A549 (cell line): Measurements from ENCODE around the gene WNT1. TPM values are rescaled to one million over a fixed set of nuclear protein-coding genes. Genes with fewer than 3 reads are reported as not detected.

ENCODE experiments used
- ATAC-seq, 2 experiments: fragments of 200-7000 bp in 1 of 2; fragments of >200 bp in 1 of 2; cut with Nextera tagmentation in 1 of 2; cut with Tn5 transposase in 1 of 2; 3 replicates each; pipeline versions ENCODE4 v1.8.0 to v1.9.1; 2018 to 2020; ENCODE audit warnings: mild to moderate bottlenecking in 1 of 2, moderate library complexity in 1 of 2
- CTCF ChIA-PET: fragments of 300-600 bp; sonication (Branson Sonifier 250); formaldehyde crosslinking; extraction: SDS; loops from one replicate; lab custom pipeline; 2021; ENCODE audit warnings: antibody characterized with exemption, inconsistent platforms; lab: Yijun Ruan, JAX
- POLR2A ChIA-PET: fragments of 350-600 bp; formaldehyde crosslinking; extraction: SDS; loops from one replicate; lab custom pipeline; 2021; ENCODE audit warnings: antibody characterized with exemption, inconsistent platforms; lab: Yijun Ruan, JAX
- DNase-seq, 2 experiments: peaks; one replicate each; pipeline versions ENCODE4 v3.0.0 to v3.0.0-alpha.2; 2011 to 2016; ENCODE audit warnings: low read depth in 1 of 2, low spot score in 1 of 2
- FAIRE-seq: peaks from 2 replicates; lab custom pipeline; 2011; peaks lifted over from hg19 to GRCh38; lab: Jason Lieb, UNC
- H3K27ac ChIP-seq, 2 experiments: fragments of >200 bp; sonication (Bioruptor Twin); formaldehyde crosslinking; 3 replicates each; pipeline ENCODE4 v1.5.1; 2016 to 2017
- H3K4me1 ChIP-seq: fragments of >200 bp; sonication (Bioruptor Twin); formaldehyde crosslinking; 3 replicates; pipeline ENCODE4 v1.6.1; 2016
- H3K4me2 ChIP-seq: fragments of >200 bp; sonication (Bioruptor Twin); formaldehyde crosslinking; 3 replicates; pipeline ENCODE4 v1.6.1; 2016
- H3K4me3 ChIP-seq: fragments of >200 bp; sonication (Bioruptor Twin); formaldehyde crosslinking; 3 replicates; pipeline ENCODE4 v1.5.1; 2016
- H3K9me3 ChIP-seq: fragments of >200 bp; sonication (Bioruptor Twin); formaldehyde crosslinking; 3 replicates; pipeline ENCODE4 v1.6.1; 2016
- ATOH8 ChIP-seq: fragments of 250-450 bp; sonication (Bioruptor Pico); IDR thresholded peaks from 2 replicates; pipeline ENCODE4 v1.5.0; 2020; ENCODE audit warnings: low read depth, mild to moderate bottlenecking, moderate library complexity
- BHLHE40 ChIP-seq: IDR thresholded peaks from 2 replicates; pipeline ENCODE4 v1.6.1; 2012; ENCODE audit warnings: low read depth, low read length, inconsistent platforms
- CEBPB ChIP-seq, 2 experiments: fragments of >200 bp in 1 of 2; sonication (Bioruptor Twin) in 1 of 2; formaldehyde crosslinking in 1 of 2; IDR thresholded peaks; 2 replicates each; pipeline ENCODE4 v1.6.1; 2012 to 2016
- CHD2 ChIP-seq: fragments of 150-350 bp; IDR thresholded peaks from 2 replicates; pipeline ENCODE4 v1.6.1; 2014; ENCODE audit warnings: low read length; ENCODE audit not compliant: partially characterized antibody
- CHD4 ChIP-seq: fragments of 200-600 bp; sonication (generic); IDR thresholded peaks from 2 replicates; pipeline ENCODE4 v1.6.1; 2016; ENCODE audit warnings: antibody characterized with exemption, mild to moderate bottlenecking, borderline replicate concordance
- CTCF ChIP-seq: fragments of >200 bp; sonication (Bioruptor Twin); formaldehyde crosslinking; IDR thresholded peaks from 3 replicates; pipeline ENCODE4 v1.5.1; 2016
- ELK1 ChIP-seq: fragments of 150-350 bp; IDR thresholded peaks from 2 replicates; pipeline ENCODE4 v1.6.1; 2014; ENCODE audit warnings: low read depth, mild to moderate bottlenecking, low read length
- EP300 ChIP-seq, 2 experiments: fragments of >200 bp; sonication (Bioruptor Twin); formaldehyde crosslinking; IDR thresholded peaks; 2 replicates in 1 of 2; 3 replicates in 1 of 2; pipeline ENCODE4 v1.6.1; 2016 to 2017
- ESRRA ChIP-seq: fragments of 150-350 bp; IDR thresholded peaks from 2 replicates; pipeline ENCODE4 v1.6.1; 2014; ENCODE audit warnings: mild to moderate bottlenecking, low read length, borderline replicate concordance
- FOSB ChIP-seq: fragments of 250-450 bp; sonication (Bioruptor Pico); IDR thresholded peaks from 2 replicates; pipeline ENCODE4 v1.5.0; 2020; ENCODE audit warnings: mild to moderate bottlenecking, moderate library complexity
- FOSL2 ChIP-seq, 2 experiments: fragments of 450-650 bp in 1 of 2; fragments of >200 bp in 1 of 2; sonication (Bioruptor Twin) in 1 of 2; formaldehyde crosslinking; IDR thresholded peaks; 2 replicates each; pipeline versions ENCODE4 v1.5.0 to v1.6.1; 2016 to 2020; ENCODE audit warnings: mild to moderate bottlenecking in 1 of 2, moderate library complexity in 1 of 2
- GATA3 ChIP-seq: IDR thresholded peaks from 2 replicates; pipeline ENCODE4 v1.6.1; 2012; ENCODE audit warnings: borderline replicate concordance
- HDAC2 ChIP-seq: fragments of 200-600 bp; sonication (generic); IDR thresholded peaks from 2 replicates; pipeline ENCODE4 v1.6.1; 2016
- HES2 ChIP-seq: fragments of >200 bp; sonication (Bioruptor Twin); formaldehyde crosslinking; IDR thresholded peaks from 2 replicates; pipeline ENCODE4 v1.6.1; 2016
- HOXA7 ChIP-seq: fragments of 250-450 bp; sonication (Bioruptor Pico); IDR thresholded peaks from 2 replicates; pipeline ENCODE4 v1.5.0; 2020; ENCODE audit warnings: mild to moderate bottlenecking, moderate library complexity
- HOXB5 ChIP-seq: fragments of 250-450 bp; sonication (Bioruptor Pico); IDR thresholded peaks from 2 replicates; pipeline ENCODE4 v1.5.0; 2020; ENCODE audit warnings: mild to moderate bottlenecking, moderate library complexity
- JUNB ChIP-seq: fragments of >200 bp; sonication (Bioruptor Twin); formaldehyde crosslinking; IDR thresholded peaks from 2 replicates; pipeline ENCODE4 v1.6.1; 2016
- RAD21 ChIP-seq, 2 experiments: fragments of >200 bp in 1 of 2; sonication (Bioruptor Twin) in 1 of 2; formaldehyde crosslinking in 1 of 2; IDR thresholded peaks in 1 of 2; conservative IDR thresholded peaks in 1 of 2; 2 replicates in 1 of 2; 3 replicates in 1 of 2; pipeline ENCODE4 v1.6.1; 2012 to 2018; ENCODE audit warnings: inconsistent platforms in 1 of 2
- RARB ChIP-seq: fragments of 250-450 bp; sonication (Bioruptor Pico); IDR thresholded peaks from 2 replicates; pipeline ENCODE4 v1.8.0; 2021; ENCODE audit warnings: mild to moderate bottlenecking, moderate library complexity
- REST ChIP-seq: fragments of 200-600 bp; sonication (generic); IDR thresholded peaks from 2 replicates; pipeline ENCODE4 v1.6.1; 2016; ENCODE audit warnings: antibody characterized with exemption, mild to moderate bottlenecking, moderate library complexity
- RNF2 ChIP-seq: fragments of 200-600 bp; sonication (generic); IDR thresholded peaks from 2 replicates; pipeline ENCODE4 v1.6.1; 2016; ENCODE audit warnings: low read depth, mild to moderate bottlenecking, antibody characterized with exemption, moderate library complexity, borderline replicate concordance
- SMC3 ChIP-seq: fragments of >200 bp; sonication (Bioruptor Twin); formaldehyde crosslinking; IDR thresholded peaks from 3 replicates; pipeline ENCODE4 v1.6.1; 2018; ENCODE audit warnings: inconsistent platforms
- SREBF2 ChIP-seq: fragments of 450-650 bp; IDR thresholded peaks from 2 replicates; pipeline ENCODE4 v1.6.1; 2014; ENCODE audit warnings: mild to moderate bottlenecking, moderate library complexity
- TP53 ChIP-seq: fragments of 250-450 bp; sonication (Bioruptor Pico); IDR thresholded peaks from 2 replicates; pipeline ENCODE4 v1.5.0; 2021; ENCODE audit warnings: mild to moderate bottlenecking, moderate library complexity
- USF2 ChIP-seq: fragments of 450-650 bp; IDR thresholded peaks from 2 replicates; pipeline ENCODE4 v1.6.1; 2014; ENCODE audit warnings: antibody characterized with exemption
- ZC3H11A ChIP-seq: fragments of 450-650 bp; IDR thresholded peaks from 2 replicates; pipeline ENCODE4 v1.6.1; 2014; ENCODE audit warnings: antibody characterized with exemption, mild to moderate bottlenecking
- ZSCAN20 ChIP-seq: fragments of 250-450 bp; sonication (Bioruptor Pico); IDR thresholded peaks from 2 replicates; pipeline ENCODE4 v1.8.0; 2022; ENCODE audit warnings: mild to moderate bottlenecking, moderate library complexity
- WGBS: methylation state at CpG from one replicate; pipeline ENCODE4 v1.1.6; 2017; ENCODE audit errors: missing lambda C conversion rate; 5-methylcytosine and 5-hydroxymethylcytosine counted together
- polyA plus RNA-seq, 4 experiments: library from polyadenylated mRNA; depleted of rRNA in 3 of 4; stranded (reverse); fragments of >200 nt; fragmentation: RNase III in 1 of 4; extraction: RNeasy Plus Mini Kit Qiagen cat#74134 plus additional on column Dnase treatment in 1 of 4; gene quantifications; 2 replicates in 3 of 4; 3 replicates in 1 of 4; pipeline ENCODE4 v1.2.3, GENCODE V29; 2011 to 2017

WNT1 gene
- polyA plus RNA-seq, 2 of the 4 experiments (the other 2 are of a cell fraction) = not detected

- TF ChIP-seq ELK1 (no peak), RARB (CRISPR knock-in tag) (no peak), RAD21 (conservative IDR thresholded peaks at IDR 0.05 in 1 of 2, IDR thresholded peaks at IDR 0.05 in 1 of 2) (no peak)
- TF ChIP-seq, all 56 proteins: peak for 0
These were observed 3.6 kb downstream of the WNT1 start (continued) for GRCh38 chr12:48981757-48982157.

GRCh38 chr12:48982397-48983080, 4.4 kb downstream of the WNT1 start:
- no peak for ATAC-seq
- Histone ChIP-seq H3K9me3 (no peaks in the 10 kb centered on the region), H3K4me3 (no peak overlapping the region), H3K27ac (no peak overlapping the region), H3K4me2 (no peak overlapping the region)
- FAIRE-seq = no peak
- WGBS = 48% methylated on average over 6 of the region's 6 CpGs
- CTCF ChIA-PET = interaction anchor here (1.1 to 77.5 kb wide), 7 partner anchors 3 to 147 kb away, joined by 3 to 2584 read pairs (median 5); partner anchors contain the start of genes ARF3, DDN, FKBP11 and PRKAG1
- POLR2A ChIA-PET = no interaction called here
- DNase-seq = no peak
- TF ChIP-seq CEBPB (IDR thresholded peaks at IDR 0.05) (no peak), HOXA7 (CRISPR knock-in tag) (no peak), ZSCAN20 (no peak), TP53 (CRISPR knock-in tag) (no peak), RNF2 (no peak), SMC3 (no peak), CTCF (no peak), SREBF2 (no peak), ZC3H11A (no peak), CHD2 (no peak), FOSB (no peak), HOXB5 (CRISPR knock-in tag) (no peak), EP300 (IDR thresholded peaks at IDR 0.05) (no peak)
- TF ChIP-seq, all 56 proteins: peak for 0
- peaks cover 16% of the 10 kb centered on the region; the same call in 2 of the 3 replicates for H3K4me1 ChIP-seq

GRCh38 chr12:48985475-48985897, 7.4 kb downstream of the WNT1 start:
- ATAC-seq = no peak
- TF ChIP-seq GATA3 = no peak
- no peak for TF ChIP-seq FOSL2 (IDR thresholded peaks at IDR 0.05)
- TF ChIP-seq FOSL2 (CRISPR knock-in tag; IDR thresholded peaks at IDR 0.05) = no peak
- TF ChIP-seq BHLHE40 = no peak
- TF ChIP-seq HOXB5 (CRISPR knock-in tag) = no peak
- no peak for TF ChIP-seq HES2
- TF ChIP-seq ATOH8 (CRISPR knock-in tag) = no peak
- no peak for TF ChIP-seq USF2
- TF ChIP-seq JUNB = no peak
- TF ChIP-seq CHD4 = no peak
- no peak for TF ChIP-seq ESRRA
- TF ChIP-seq EP300 (IDR thresholded peaks at IDR 0.05) = no peak
- no peak for TF ChIP-seq HDAC2
- TF ChIP-seq REST = no peak

More at GRCh38 chr12:48985475-48985897, 7.4 kb downstream of the WNT1 start:
- ChIA-PET CTCF (interaction anchor here (1.3 to 77.5 kb wide), 3 partner anchors 6 to 171 kb away, joined by 4 to 2584 read pairs (median 2584); partner anchors contain the start of genes ARF3, DDN, FKBP11 and PRKAG1), POLR2A (no interaction called here)
- Histone ChIP-seq H3K4me2 (no peak overlapping the region), H3K4me3 (no peak overlapping the region), H3K4me1 (peaks cover 14% of the 10 kb centered on the region; the same call in 1 of the 3 replicates), H3K9me3 (no peaks in the 10 kb centered on the region), H3K27ac (no peak overlapping the region)
- WGBS = 37% methylated on average over 10 of the region's 10 CpGs
- DNase-seq (no peak), FAIRE-seq (no peak)
